ENCODE data around the gene PAPSS2. TPM values are rescaled to one million over a fixed set of nuclear protein-coding genes. Genes with fewer than 3 reads are reported as not detected.
A peak's percentile ranks its signal among the peaks of the same experiment; 100 is the strongest.

PAPSS2 gene
- total RNA-seq, 2 donors from 2014 or later: 0.55 to 1.3 TPM

DNA sequence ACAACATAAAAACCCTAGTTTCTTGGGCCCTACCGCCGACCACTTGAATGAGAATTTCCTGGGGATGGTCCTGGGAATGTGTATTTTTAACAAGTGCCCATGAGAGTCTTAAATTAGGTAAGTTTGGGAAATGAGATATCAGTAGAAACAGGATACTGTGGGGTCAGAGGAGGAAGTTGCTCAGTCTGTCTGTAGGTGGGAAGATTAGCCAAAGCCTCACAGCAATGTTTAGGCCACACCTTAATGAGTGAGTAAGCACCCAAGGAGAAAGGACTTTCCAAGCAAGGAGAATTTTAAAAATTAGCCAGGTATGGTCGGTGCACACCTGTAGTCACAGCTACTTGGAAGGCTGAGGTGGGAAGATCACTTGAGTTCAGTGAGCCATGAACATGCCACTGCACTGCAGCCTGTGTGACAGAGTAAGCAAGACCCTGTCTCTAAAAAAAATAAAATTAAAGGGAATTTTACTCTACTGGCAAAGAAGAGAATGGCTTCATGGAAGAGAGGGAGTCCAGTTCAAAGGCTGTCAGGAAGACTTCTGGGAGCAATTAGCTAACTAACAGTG lies 31.9 kb downstream of the PAPSS2 start:
- Mint-ChIP-seq H3K27me3 (peaks cover 5% of the 10 kb centered on the region), H3K4me1 (no peaks in the 10 kb centered on the region), H3K27ac (no peak overlapping the region), H3K36me3 (ENCODE audit: low read depth) (peaks cover 2% of the 10 kb centered on the region), H3K4me3 (no peak overlapping the region)
- H3K9me3 ChIP-seq (ENCODE audit: control insufficient read depth, low read length, poor library complexity, severe bottlenecking): no peaks in the 10 kb centered on the region
- DNase-seq (no peak), ATAC-seq (no peak)

DNA sequence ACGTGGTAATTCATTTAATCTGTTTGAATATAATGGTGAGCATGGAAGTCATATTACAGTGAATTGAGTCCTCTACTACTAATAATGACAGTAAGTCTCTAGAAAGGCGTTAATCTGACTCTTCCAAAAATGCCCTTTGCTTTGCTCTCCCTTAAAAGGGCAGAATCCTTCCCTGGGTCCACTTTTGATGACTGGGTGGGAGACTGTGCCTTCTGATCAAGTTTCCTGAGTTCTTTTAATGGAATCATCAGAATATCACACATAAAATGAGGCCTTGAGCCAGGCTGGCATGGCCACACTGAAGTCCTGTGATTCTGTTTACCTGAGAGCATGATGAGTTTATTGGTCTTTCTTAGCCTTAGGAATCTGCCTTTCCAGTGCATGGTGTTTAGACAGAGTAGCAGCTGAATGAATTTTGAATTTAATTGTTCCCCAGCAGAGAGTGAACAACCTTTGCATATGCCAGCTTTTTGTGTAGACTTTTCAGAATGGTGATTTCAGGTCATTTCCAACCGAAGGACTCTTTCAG lies 33.3 kb downstream of the PAPSS2 start:
- peaks cover 12% of the 10 kb centered on the region for H3K27me3 Mint-ChIP-seq
- H3K4me3 Mint-ChIP-seq: no peak overlapping the region
- no peaks in the 10 kb centered on the region for H3K9me3 ChIP-seq (ENCODE audit: control insufficient read depth, low read length, poor library complexity, severe bottlenecking)
- ATAC-seq (no peak), DNase-seq (no peak)
- peaks cover 2% of the 10 kb centered on the region for H3K36me3 Mint-ChIP-seq (ENCODE audit: low read depth)
- H3K4me1 Mint-ChIP-seq: no peaks in the 10 kb centered on the region
- H3K27ac Mint-ChIP-seq: no peak overlapping the region

DNA sequence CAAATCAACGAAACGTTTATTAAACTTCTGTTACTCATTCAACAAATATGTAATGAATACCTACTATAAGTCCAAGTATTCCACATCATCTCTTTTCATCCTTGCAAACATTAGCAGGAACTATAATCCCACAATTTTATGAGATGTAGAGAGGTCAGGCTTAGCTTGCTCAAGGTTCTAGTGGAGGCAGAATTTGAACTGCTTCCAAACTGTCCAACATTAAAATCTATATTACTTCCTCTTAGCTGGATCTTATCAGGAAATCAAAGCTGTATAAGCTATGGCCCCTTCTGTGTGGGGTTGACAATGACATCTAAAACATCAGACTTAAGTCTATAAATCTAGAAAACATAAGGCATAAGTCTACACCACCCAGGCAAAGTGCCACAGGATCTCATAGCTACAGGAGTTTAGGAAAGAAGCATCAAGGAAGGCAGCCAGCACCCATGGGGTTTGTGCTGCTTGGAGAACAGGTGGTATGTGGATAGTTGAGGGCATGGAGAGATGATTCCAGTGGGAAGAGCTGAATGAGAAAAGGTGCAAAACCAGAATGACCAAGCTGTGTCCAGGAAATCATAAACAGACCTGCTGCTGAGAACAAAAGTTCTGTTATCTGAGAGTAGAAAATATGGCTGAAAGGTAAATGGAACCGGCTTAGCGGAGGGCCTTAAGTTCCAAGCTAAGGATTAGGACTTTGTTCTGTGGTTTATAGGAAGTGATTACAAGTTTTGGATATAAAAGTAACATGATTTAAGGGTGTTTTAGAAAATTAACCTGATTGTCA lies 34.5 kb downstream of the PAPSS2 start:
- Mint-ChIP-seq H3K4me3 (peak overlapping the region; percentile 19), H3K36me3 (ENCODE audit: low read depth) (peaks cover 2% of the 10 kb centered on the region), H3K27me3 (peaks cover 20% of the 10 kb centered on the region), H3K27ac (no peak overlapping the region), H3K4me1 (no peaks in the 10 kb centered on the region)
- H3K9me3 ChIP-seq (ENCODE audit: control insufficient read depth, low read length, poor library complexity, severe bottlenecking): no peaks in the 10 kb centered on the region
- DNase-seq (no peak), ATAC-seq (no peak)

- ATAC-seq (no peak), DNase-seq (no peak)
- H3K27ac Mint-ChIP-seq: no peak overlapping the region
- H3K4me3 Mint-ChIP-seq: no peak overlapping the region
- peaks cover 2% of the 10 kb centered on the region for H3K36me3 Mint-ChIP-seq (ENCODE audit: low read depth)
- peaks cover 21% of the 10 kb centered on the region for H3K27me3 Mint-ChIP-seq
- no peaks in the 10 kb centered on the region for H3K9me3 ChIP-seq (ENCODE audit: control insufficient read depth, low read length, poor library complexity, severe bottlenecking)
- H3K4me1 Mint-ChIP-seq: no peaks in the 10 kb centered on the region
Measured at GRCh38 chr10:87695074-87695473, 35.4 kb downstream of the PAPSS2 start.

GRCh38 chr10:87696922-87697745 lies 37.5 kb downstream of the PAPSS2 start:
- DNase-seq (no peak), ATAC-seq (no peak)
- Mint-ChIP-seq H3K4me1 (no peaks in the 10 kb centered on the region), H3K27ac (no peak overlapping the region), H3K4me3 (no peak overlapping the region), H3K36me3 (ENCODE audit: low read depth) (peaks cover 2% of the 10 kb centered on the region), H3K27me3 (peaks cover 32% of the 10 kb centered on the region)
- no peaks in the 10 kb centered on the region for H3K9me3 ChIP-seq (ENCODE audit: control insufficient read depth, low read length, poor library complexity, severe bottlenecking)

- Mint-ChIP-seq H3K4me1 (no peaks in the 10 kb centered on the region), H3K4me3 (no peak overlapping the region)
- ATAC-seq: no peak
Measured at GRCh38 chr10:87700031-87700796, 40.5 kb downstream of the PAPSS2 start.

GRCh38 chr10:87702260-87702972 lies 42.7 kb downstream of the PAPSS2 start:
- no peaks in the 10 kb centered on the region for H3K9me3 ChIP-seq (ENCODE audit: control insufficient read depth, low read length, poor library complexity, severe bottlenecking)
- H3K27me3 Mint-ChIP-seq: peaks cover 36% of the 10 kb centered on the region
- no peak overlapping the region for H3K4me3 Mint-ChIP-seq
- no peaks in the 10 kb centered on the region for H3K4me1 Mint-ChIP-seq
- no peaks in the 10 kb centered on the region for H3K36me3 Mint-ChIP-seq (ENCODE audit: low read depth)
- H3K27ac Mint-ChIP-seq: no peak overlapping the region
- DNase-seq (no peak), ATAC-seq (no peak)

More at GRCh38 chr10:87700031-87700796, 40.5 kb downstream of the PAPSS2 start:
- DNase-seq: no peak
- Mint-ChIP-seq H3K27ac (no peak overlapping the region), H3K27me3 (peaks cover 32% of the 10 kb centered on the region), H3K36me3 (ENCODE audit: low read depth) (no peaks in the 10 kb centered on the region)
- H3K9me3 ChIP-seq (ENCODE audit: control insufficient read depth, low read length, poor library complexity, severe bottlenecking): no peaks in the 10 kb centered on the region

DNA sequence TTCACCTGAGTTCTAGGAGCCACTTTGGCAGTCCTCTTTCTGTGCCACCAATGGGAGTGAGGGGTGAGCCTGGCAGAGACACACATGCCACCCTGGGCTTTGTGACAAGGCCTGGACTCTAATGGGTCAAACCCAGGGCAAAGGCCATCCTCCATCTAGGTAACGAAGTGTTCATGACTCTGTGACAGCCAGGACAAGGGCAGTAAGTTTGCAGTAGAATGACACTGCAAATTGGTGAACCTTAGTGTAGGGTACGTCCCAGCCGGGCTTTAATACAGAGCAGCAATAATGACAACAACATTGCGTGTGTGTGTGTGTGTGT lies 43.3 kb downstream of the PAPSS2 start:
- Mint-ChIP-seq H3K27ac (no peak overlapping the region), H3K36me3 (ENCODE audit: low read depth) (peaks cover under 1% of the 10 kb centered on the region)

GRCh38 chr10:87703771-87704170 lies 44.1 kb downstream of the PAPSS2 start:
- ATAC-seq (no peak), DNase-seq (no peak)
- H3K4me1 Mint-ChIP-seq: no peaks in the 10 kb centered on the region
- peaks cover 2% of the 10 kb centered on the region for H3K36me3 Mint-ChIP-seq (ENCODE audit: low read depth)
- no peaks in the 10 kb centered on the region for H3K9me3 ChIP-seq (ENCODE audit: control insufficient read depth, low read length, poor library complexity, severe bottlenecking)
- no peak overlapping the region for H3K27ac Mint-ChIP-seq
- H3K4me3 Mint-ChIP-seq: no peak overlapping the region
- peaks cover 35% of the 10 kb centered on the region for H3K27me3 Mint-ChIP-seq

More for the DNA sequence above, 43.3 kb downstream of the PAPSS2 start:
- H3K9me3 ChIP-seq (ENCODE audit: control insufficient read depth, low read length, poor library complexity, severe bottlenecking): no peaks in the 10 kb centered on the region
- ATAC-seq: no peak
- Mint-ChIP-seq H3K4me1 (no peaks in the 10 kb centered on the region), H3K27me3 (peaks cover 37% of the 10 kb centered on the region), H3K4me3 (no peak overlapping the region)
- DNase-seq: no peak

DNA sequence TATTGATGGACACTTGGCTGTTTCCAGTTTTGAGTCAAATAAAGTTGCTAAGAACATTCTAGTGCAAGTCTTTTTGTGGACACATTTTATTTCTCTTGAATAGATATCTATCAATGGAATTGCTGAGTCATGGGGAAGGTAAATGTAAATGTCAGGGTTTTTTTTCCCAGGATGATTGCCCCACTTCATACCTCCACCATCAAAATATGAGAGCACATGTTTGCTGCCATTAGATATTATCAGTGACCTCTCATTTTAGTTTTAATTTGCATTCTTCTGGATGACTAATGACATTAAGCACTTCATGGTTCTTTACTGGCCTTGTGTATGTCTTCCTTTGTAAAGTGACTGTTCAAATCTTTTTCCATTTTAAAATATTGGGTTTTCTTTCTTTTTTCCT lies 45.7 kb downstream of the PAPSS2 start:
- ATAC-seq (no peak), DNase-seq (no peak)
- peaks cover 38% of the 10 kb centered on the region for H3K27me3 Mint-ChIP-seq
- H3K36me3 Mint-ChIP-seq (ENCODE audit: low read depth): peaks cover 2% of the 10 kb centered on the region
- no peak overlapping the region for H3K4me3 Mint-ChIP-seq
- H3K4me1 Mint-ChIP-seq: no peaks in the 10 kb centered on the region
- no peak overlapping the region for H3K27ac Mint-ChIP-seq
- no peaks in the 10 kb centered on the region for H3K9me3 ChIP-seq (ENCODE audit: control insufficient read depth, low read length, poor library complexity, severe bottlenecking)

GRCh38 chr10:87706731-87707130 lies 47.1 kb downstream of the PAPSS2 start:
- H3K4me1 Mint-ChIP-seq: no peaks in the 10 kb centered on the region
- ATAC-seq (no peak), DNase-seq (no peak)
- no peaks in the 10 kb centered on the region for H3K9me3 ChIP-seq (ENCODE audit: control insufficient read depth, low read length, poor library complexity, severe bottlenecking)
- peak overlapping the region; percentile 27 for H3K27ac Mint-ChIP-seq
- H3K4me3 Mint-ChIP-seq: no peak overlapping the region
- H3K36me3 Mint-ChIP-seq (ENCODE audit: low read depth): peaks cover 2% of the 10 kb centered on the region
- H3K27me3 Mint-ChIP-seq: peaks cover 41% of the 10 kb centered on the region

DNA sequence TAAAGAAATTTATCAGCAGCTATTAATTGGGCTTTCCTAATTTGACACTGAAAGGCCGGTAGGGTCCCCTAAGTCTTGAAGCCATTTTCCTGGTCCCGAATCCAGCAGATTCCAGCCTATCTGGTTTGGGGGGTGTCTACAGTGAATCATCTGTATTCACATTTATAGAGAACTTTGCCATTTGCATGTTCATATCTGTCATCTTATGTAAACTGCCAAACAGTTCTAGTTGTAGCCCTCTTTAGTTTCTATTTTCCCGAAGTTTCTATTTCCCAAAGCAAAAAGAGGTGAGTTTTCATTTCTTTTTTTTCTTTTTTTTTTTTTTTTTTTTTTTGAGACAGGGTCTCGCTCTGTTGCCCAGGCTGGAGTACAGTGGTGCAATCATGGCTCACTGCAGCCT lies 47.6 kb downstream of the PAPSS2 start:
- Mint-ChIP-seq H3K4me3 (no peak overlapping the region), H3K27ac (peak overlapping the region; percentile 27), H3K27me3 (peaks cover 41% of the 10 kb centered on the region), H3K36me3 (ENCODE audit: low read depth) (peaks cover 2% of the 10 kb centered on the region), H3K4me1 (no peaks in the 10 kb centered on the region)
- ATAC-seq: no peak
- H3K9me3 ChIP-seq (ENCODE audit: control insufficient read depth, low read length, poor library complexity, severe bottlenecking): no peaks in the 10 kb centered on the region
- DNase-seq: no peak

Data from T-helper 17 cell (primary cell).